GM18505 (cell line): Measurements from ENCODE around the gene SMURF2.

Experiments used
- ATAC-seq: cut with Tn5 transposase; IDR thresholded peaks from one replicate; pipeline ENCODE4 v1.9.1; 2021; ENCODE audit not compliant: unreplicated experiment
- POLR2A ChIP-seq: IDR thresholded peaks from 4 replicates; pipeline ENCODE4 v1.6.1; 2011; ENCODE audit warnings: borderline replicate concordance; ENCODE audit not compliant: insufficient read depth, insufficient read length; ENCODE audit errors: extremely low read depth

SMURF2 gene

GRCh38 chr17:64538508-64539130 is 123.5 kb downstream of the SMURF2 start:
- no peak for ATAC-seq
- no peak for TF ChIP-seq POLR2A

- TF ChIP-seq POLR2A, result no peak
- no peak for ATAC-seq
Measured at GRCh38 chr17:64537488-64537887, 124.6 kb downstream of the SMURF2 start.

GRCh38 chr17:64536913-64537312 is 125.2 kb downstream of the SMURF2 start:
- ATAC-seq, result no peak
- no peak for TF ChIP-seq POLR2A

GRCh38 chr17:64535357-64535756 is 126.8 kb downstream of the SMURF2 start:
- TF ChIP-seq POLR2A, result no peak
- no peak for ATAC-seq

GRCh38 chr17:64534187-64534586 is 127.9 kb downstream of the SMURF2 start:
- no peak for ATAC-seq
- no peak for TF ChIP-seq POLR2A

- no peak for ATAC-seq
- TF ChIP-seq POLR2A, result no peak
Measured at GRCh38 chr17:64533784-64534183, 128.3 kb downstream of the SMURF2 start.

- ATAC-seq, result no peak
- no peak for TF ChIP-seq POLR2A
Measured at GRCh38 chr17:64532409-64532808, 129.7 kb downstream of the SMURF2 start.

GRCh38 chr17:64531955-64532371 is 130.1 kb downstream of the SMURF2 start:
- TF ChIP-seq POLR2A, result no peak
- no peak for ATAC-seq

- no peak for TF ChIP-seq POLR2A
- no peak for ATAC-seq
Measured at GRCh38 chr17:64529221-64529620, 132.9 kb downstream of the SMURF2 start.

GRCh38 chr17:64527914-64528313 is 134.2 kb downstream of the SMURF2 start:
- no peak for TF ChIP-seq POLR2A
- no peak for ATAC-seq

GRCh38 chr17:64520359-64520758 is 141.7 kb downstream of the SMURF2 start:
- no peak for ATAC-seq
- TF ChIP-seq POLR2A, result no peak

- no peak for TF ChIP-seq POLR2A
- ATAC-seq, result no peak
Measured at GRCh38 chr17:64519601-64520000, 142.5 kb downstream of the SMURF2 start.

GRCh38 chr17:64515829-64516228 is 146.3 kb downstream of the SMURF2 start:
- ATAC-seq, result no peak
- TF ChIP-seq POLR2A, result no peak

GRCh38 chr17:64515419-64515818 is 146.7 kb downstream of the SMURF2 start:
- TF ChIP-seq POLR2A, result no peak
- ATAC-seq, result no peak

- no peak for ATAC-seq
- no peak for TF ChIP-seq POLR2A
Measured at GRCh38 chr17:64509179-64509578, 152.9 kb downstream of the SMURF2 start.
